ENCODE data around the gene PRDM10. TPM values are rescaled to one million over a fixed set of nuclear protein-coding genes. Genes with fewer than 3 reads are reported as not detected.

Gene PRDM10
- total RNA-seq, 1 experiment from 2014 or later = 18.1 TPM

GRCh38 chr11:129896062-129896461 lies 106.6 kb downstream of the PRDM10 start:
- Histone ChIP-seq H3K4me1 (ENCODE audit: insufficient read depth, low read length, poor library complexity, severe bottlenecking) (peaks cover 7% of the 10 kb centered on the region), H3K4me3 (ENCODE audit: low read depth, low read length, poor library complexity, severe bottlenecking) (peak overlapping the region; percentile 85), H3K9me3 (ENCODE audit: low read depth, low read length, poor library complexity, severe bottlenecking) (no peaks in the 10 kb centered on the region), H3K27me3 (replicated peaks; ENCODE audit: insufficient read depth, low read depth, low read length, poor library complexity) (no peaks in the 10 kb centered on the region), H3K27ac (ENCODE audit: low read depth, low read length, poor library complexity, severe bottlenecking) (peak overlapping the region; percentile 80), H3K36me3 (ENCODE audit: insufficient read depth, low read length, poor library complexity, severe bottlenecking) (peaks cover 22% of the 10 kb centered on the region)
- no peak for DNase-seq (ENCODE audit: low spot score)
- TF ChIP-seq EZH2 (IDR thresholded peaks at IDR 0.05; ENCODE audit: borderline replicate concordance, low read depth, low read length, poor library complexity, severe bottlenecking) (no peak), CTCF (conservative IDR thresholded peaks at IDR 0.05; ENCODE audit: low read depth, low read length) (no peak)
- intact Hi-C loops (cut with micrococcal nuclease; ENCODE audit: unreplicated experiment) = no loop called here
- POLR2A ChIA-PET (ENCODE audit: low non-redundant PET) = no interaction called here
- no TSS peak for BruUV-seq (replicated peaks)
- CTCF ChIA-PET = interaction anchor here (0.9 kb wide), 1 partner anchor 236 kb away, joined by 5 read pairs; no protein-coding TSS in a partner anchor

DNA sequence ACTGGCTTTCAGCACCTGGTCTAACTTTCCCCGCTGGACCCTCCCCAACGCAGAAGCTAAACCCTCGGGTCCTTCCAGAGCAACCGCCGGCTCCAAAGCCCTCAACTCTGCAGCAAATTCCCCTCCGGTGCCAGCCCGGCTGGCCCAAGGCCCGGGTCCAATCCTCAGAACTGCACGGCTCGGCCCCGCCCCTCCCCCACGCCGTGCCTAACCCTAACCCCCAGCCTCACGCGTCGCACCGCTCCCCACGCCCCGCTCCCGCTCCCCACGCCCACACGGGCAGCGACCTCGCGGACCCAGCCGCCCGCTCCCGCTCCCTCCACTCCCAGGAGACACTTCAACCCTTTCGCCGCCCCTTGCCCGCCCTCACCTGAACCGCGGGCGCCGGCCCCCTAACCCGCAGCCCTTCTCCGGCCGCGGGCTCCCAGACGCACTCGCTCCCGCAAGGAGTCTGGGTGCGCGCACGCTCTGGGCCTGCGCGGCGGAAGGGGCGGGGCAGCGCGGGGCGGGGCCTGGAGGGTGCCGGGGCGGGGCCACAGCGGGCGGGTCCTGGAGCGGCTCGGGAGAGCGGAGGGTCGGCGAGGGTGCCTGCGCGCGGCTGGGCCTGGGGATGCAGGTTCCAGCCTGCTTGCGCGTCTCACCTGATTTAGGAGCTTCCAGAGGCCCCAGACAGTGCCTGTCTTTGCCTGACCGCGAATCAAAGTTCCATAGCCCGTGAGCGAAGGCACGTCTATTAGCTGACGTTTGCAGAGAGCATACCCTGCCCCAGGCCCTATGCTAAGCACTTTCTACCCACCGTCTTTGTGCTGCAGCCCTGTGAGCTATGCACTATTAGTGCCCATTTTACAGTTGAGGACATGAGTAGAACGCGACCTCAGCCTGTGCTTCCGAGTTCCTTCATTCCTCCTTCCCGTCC lies 107.3 kb downstream of the PRDM10 start, which contains the start of gene NFRKB:
Gene NFRKB (minus strand): TSS at position 453 of the 916 bp plus-strand sequence. CDS start 2,729 bp downstream, outside the sequence.
- POLR2A ChIA-PET (ENCODE audit: low non-redundant PET) = interaction anchor here (0.9 kb wide), 1 partner anchor 25 kb away, joined by 3 read pairs; no protein-coding TSS in a partner anchor
- BruUV-seq (replicated peaks) = no TSS peak

More for the DNA sequence above, 107.3 kb downstream of the PRDM10 start, which contains the start of gene NFRKB:
- H3K36me3 ChIP-seq (ENCODE audit: insufficient read depth, low read length, poor library complexity, severe bottlenecking) = peaks cover 28% of the 10 kb centered on the region
- peak within 1 kb of the TSS; percentile 85 for H3K4me3 ChIP-seq (ENCODE audit: low read depth, low read length, poor library complexity, severe bottlenecking)
- peak; percentile 89 for DNase-seq (ENCODE audit: low spot score)
- H3K9me3 ChIP-seq (ENCODE audit: low read depth, low read length, poor library complexity, severe bottlenecking) = no peaks in the 10 kb centered on the region
- CTCF ChIA-PET = interaction anchor here (0.9 kb wide), 1 partner anchor 237 kb away, joined by 5 read pairs; no protein-coding TSS in a partner anchor
- TF ChIP-seq CTCF (conservative IDR thresholded peaks at IDR 0.05; ENCODE audit: low read depth, low read length) (no peak), EZH2 (IDR thresholded peaks at IDR 0.05; ENCODE audit: borderline replicate concordance, low read depth, low read length, poor library complexity, severe bottlenecking) (no peak)
- H3K27me3 ChIP-seq (replicated peaks; ENCODE audit: insufficient read depth, low read depth, low read length, poor library complexity) = no peaks in the 10 kb centered on the region
- peak within 1 kb of the TSS; percentile 80 for H3K27ac ChIP-seq (ENCODE audit: low read depth, low read length, poor library complexity, severe bottlenecking)
- peaks cover 7% of the 10 kb centered on the region for H3K4me1 ChIP-seq (ENCODE audit: insufficient read depth, low read length, poor library complexity, severe bottlenecking)
- intact Hi-C loops (cut with micrococcal nuclease; ENCODE audit: unreplicated experiment) = no loop called here

All from A673 (cell line).